ENCODE measurements around the gene RAD51AP2. TPM values are rescaled to one million over a fixed set of nuclear protein-coding genes. Genes with fewer than 3 reads are reported as not detected.

RAD51AP2 gene
- total and polyA plus RNA-seq, 2 of the 13 experiments (the other 11 are each of a cell fraction or from before 2014, with no cell fraction given): 0.11 to 0.12 TPM

DNA sequence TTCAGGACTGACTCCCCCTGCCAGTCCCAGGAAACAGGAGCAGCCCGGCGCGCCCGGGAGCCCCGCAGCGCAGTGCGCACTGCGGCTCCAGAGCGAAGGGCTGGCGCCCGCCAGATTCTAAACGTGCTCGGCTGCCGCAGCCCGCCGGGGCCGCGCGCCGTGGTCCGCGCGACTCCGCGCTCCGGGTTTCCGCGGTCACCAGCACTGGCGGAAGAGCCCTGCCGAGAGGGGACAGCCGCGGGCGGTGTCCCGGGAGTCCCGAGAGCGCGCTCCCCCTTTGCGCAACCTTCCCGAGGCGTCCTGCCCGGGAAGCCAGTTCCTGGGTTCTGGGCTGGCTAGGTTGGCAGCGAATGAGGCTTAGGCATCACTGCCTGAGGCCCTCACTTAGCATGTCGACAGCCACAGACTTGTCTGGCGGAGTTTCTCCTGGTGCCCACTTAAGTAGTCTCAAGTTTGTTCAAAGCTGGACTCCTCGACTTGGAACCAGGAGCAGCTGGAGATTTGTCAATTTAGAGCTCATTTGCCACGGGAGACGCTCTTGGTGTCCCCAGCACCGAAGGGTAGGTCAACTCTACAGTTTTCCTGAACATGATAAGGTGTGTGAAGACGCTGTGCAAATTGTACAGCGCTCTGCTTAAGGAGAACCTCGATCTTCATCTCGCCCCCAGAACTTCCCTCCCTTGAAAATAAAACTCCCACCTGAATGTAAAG lies 20.8 kb upstream of the RAD51AP2 start (continued):
- TF ChIP-seq ZNF773 (CRISPR knock-in tag; IDR thresholded peaks at IDR 0.05; ENCODE audit: borderline replicate concordance): peak; percentile 98; the same call in 1 of the 2 replicates
- TF ChIP-seq KLF6 (CRISPR knock-in tag; IDR thresholded peaks at IDR 0.05): peak; percentile 96
- TF ChIP-seq SMAD1 (CRISPR knock-in tag; IDR thresholded peaks at IDR 0.05; ENCODE audit: borderline replicate concordance, low read depth): peak; percentile 91; the same call in 1 of the 2 replicates
- TF ChIP-seq TOE1 (CRISPR knock-in tag; IDR thresholded peaks at IDR 0.05): no peak
- TF ChIP-seq, protein P1, sequence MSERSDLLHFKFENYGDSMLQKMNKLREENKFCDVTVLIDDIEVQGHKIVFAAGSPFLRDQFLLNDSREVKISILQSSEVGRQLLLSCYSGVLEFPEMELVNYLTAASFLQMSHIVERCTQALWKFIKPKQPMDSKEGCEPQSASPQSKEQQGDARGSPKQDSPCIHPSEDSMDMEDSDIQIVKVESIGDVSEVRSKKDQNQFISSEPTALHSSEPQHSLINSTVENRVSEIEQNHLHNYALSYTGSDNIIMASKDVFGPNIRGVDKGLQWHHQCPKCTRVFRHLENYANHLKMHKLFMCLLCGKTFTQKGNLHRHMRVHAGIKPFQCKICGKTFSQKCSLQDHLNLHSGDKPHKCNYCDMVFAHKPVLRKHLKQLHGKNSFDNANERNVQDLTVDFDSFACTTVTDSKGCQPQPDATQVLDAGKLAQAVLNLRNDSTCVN (CRISPR knock-in tag; IDR thresholded peaks at IDR 0.05; ENCODE audit: borderline replicate concordance): peak; percentile 71
- TF ChIP-seq TBP (CRISPR knock-in tag; IDR thresholded peaks at IDR 0.05): 0 out of 2 replicates have a peak, but pooled peaks have one; percentile 58
- TF ChIP-seq, protein P2, sequence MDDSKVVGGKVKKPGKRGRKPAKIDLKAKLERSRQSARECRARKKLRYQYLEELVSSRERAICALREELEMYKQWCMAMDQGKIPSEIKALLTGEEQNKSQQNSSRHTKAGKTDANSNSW (CRISPR knock-in tag; IDR thresholded peaks at IDR 0.05; ENCODE audit: borderline replicate concordance): peak; percentile 93; the same call in 1 of the 2 replicates
- TF ChIP-seq, protein P3, sequence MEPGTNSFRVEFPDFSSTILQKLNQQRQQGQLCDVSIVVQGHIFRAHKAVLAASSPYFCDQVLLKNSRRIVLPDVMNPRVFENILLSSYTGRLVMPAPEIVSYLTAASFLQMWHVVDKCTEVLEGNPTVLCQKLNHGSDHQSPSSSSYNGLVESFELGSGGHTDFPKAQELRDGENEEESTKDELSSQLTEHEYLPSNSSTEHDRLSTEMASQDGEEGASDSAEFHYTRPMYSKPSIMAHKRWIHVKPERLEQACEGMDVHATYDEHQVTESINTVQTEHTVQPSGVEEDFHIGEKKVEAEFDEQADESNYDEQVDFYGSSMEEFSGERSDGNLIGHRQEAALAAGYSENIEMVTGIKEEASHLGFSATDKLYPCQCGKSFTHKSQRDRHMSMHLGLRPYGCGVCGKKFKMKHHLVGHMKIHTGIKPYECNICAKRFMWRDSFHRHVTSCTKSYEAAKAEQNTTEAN (CRISPR knock-in tag; conservative IDR thresholded peaks at IDR 0.05): peak; percentile 91
- no peak; the same call in 1 of the 2 replicates for TF ChIP-seq SOX5 (CRISPR knock-in tag; IDR thresholded peaks at IDR 0.05; ENCODE audit: borderline replicate concordance)
- TF ChIP-seq, protein P4, sequence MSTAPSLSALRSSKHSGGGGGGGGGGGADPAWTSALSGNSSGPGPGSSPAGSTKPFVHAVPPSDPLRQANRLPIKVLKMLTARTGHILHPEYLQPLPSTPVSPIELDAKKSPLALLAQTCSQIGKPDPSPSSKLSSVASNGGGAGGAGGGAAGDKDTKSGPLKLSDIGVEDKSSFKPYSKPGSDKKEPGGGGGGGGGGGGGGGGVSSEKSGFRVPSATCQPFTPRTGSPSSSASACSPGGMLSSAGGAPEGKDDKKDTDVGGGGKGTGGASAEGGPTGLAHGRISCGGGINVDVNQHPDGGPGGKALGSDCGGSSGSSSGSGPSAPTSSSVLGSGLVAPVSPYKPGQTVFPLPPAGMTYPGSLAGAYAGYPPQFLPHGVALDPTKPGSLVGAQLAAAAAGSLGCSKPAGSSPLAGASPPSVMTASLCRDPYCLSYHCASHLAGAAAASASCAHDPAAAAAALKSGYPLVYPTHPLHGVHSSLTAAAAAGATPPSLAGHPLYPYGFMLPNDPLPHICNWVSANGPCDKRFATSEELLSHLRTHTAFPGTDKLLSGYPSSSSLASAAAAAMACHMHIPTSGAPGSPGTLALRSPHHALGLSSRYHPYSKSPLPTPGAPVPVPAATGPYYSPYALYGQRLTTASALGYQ (CRISPR knock-in tag; IDR thresholded peaks at IDR 0.05): peak; percentile 94
- TF ChIP-seq KAT7 (CRISPR knock-in tag; IDR thresholded peaks at IDR 0.05; ENCODE audit: borderline replicate concordance): peak; percentile 99; the same call in 1 of the 2 replicates
- TF ChIP-seq NFKBIZ (CRISPR knock-in tag; IDR thresholded peaks at IDR 0.05): no peak
- peak; percentile 64 for TF ChIP-seq PHF8 (CRISPR knock-in tag; IDR thresholded peaks at IDR 0.05)
- no peak for TF ChIP-seq ZNF10 (CRISPR knock-in tag; IDR thresholded peaks at IDR 0.05; ENCODE audit: borderline replicate concordance, low read depth)
- TF ChIP-seq, protein P5, sequence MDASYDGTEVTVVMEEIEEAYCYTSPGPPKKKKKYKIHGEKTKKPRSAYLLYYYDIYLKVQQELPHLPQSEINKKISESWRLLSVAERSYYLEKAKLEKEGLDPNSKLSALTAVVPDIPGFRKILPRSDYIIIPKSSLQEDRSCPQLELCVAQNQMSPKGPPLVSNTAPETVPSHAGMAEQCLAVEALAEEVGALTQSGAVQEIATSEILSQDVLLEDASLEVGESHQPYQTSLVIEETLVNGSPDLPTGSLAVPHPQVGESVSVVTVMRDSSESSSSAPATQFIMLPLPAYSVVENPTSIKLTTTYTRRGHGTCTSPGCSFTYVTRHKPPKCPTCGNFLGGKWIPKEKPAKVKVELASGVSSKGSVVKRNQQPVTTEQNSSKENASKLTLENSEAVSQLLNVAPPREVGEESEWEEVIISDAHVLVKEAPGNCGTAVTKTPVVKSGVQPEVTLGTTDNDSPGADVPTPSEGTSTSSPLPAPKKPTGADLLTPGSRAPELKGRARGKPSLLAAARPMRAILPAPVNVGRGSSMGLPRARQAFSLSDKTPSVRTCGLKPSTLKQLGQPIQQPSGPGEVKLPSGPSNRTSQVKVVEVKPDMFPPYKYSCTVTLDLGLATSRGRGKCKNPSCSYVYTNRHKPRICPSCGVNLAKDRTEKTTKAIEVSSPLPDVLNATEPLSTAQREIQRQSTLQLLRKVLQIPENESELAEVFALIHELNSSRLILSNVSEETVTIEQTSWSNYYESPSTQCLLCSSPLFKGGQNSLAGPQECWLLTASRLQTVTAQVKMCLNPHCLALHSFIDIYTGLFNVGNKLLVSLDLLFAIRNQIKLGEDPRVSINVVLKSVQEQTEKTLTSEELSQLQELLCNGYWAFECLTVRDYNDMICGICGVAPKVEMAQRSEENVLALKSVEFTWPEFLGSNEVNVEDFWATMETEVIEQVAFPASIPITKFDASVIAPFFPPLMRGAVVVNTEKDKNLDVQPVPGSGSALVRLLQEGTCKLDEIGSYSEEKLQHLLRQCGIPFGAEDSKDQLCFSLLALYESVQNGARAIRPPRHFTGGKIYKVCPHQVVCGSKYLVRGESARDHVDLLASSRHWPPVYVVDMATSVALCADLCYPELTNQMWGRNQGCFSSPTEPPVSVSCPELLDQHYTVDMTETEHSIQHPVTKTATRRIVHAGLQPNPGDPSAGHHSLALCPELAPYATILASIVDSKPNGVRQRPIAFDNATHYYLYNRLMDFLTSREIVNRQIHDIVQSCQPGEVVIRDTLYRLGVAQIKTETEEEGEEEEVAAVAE (CRISPR knock-in tag; IDR thresholded peaks at IDR 0.05; ENCODE audit: borderline replicate concordance): no peak
- peak; percentile 91 for TF ChIP-seq ZNF761 (CRISPR knock-in tag; conservative IDR thresholded peaks at IDR 0.05)

All from HepG2 (cell line).